Measurements from ENCODE around the gene RAD1. TPM values are rescaled to one million over a fixed set of nuclear protein-coding genes. Genes with fewer than 3 reads are reported as not detected.

Gene RAD1
- total RNA-seq, 1 experiment from 2014 or later, result 74.0 TPM

DNA sequence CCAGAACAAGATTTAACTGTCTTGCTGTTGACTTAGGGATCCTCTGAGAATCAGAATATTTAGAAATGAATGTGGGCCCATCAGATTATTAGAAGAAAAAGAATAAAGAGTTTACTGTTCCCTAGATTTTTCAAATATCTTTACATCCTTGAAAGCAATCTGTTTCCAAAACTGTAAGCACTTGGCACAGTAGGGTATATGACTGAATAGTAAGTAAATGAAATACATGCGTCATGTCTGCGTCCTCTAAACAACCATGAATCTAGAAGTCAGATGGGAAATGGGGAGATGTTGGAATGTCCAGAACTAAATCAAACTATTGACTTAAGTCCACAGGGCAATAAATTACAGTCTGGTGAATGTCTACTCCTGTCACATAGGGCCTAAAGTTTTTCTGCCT lies 50.2 kb downstream of the RAD1 start:
- no peak for DNase-seq (ENCODE audit: low read depth)

GRCh38 chr5:34863946-34864345 lies 51.4 kb downstream of the RAD1 start:
- no peak for DNase-seq (ENCODE audit: low read depth)

GRCh38 chr5:34859253-34859652 lies 56.1 kb downstream of the RAD1 start:
- DNase-seq (ENCODE audit: low read depth), result no peak

GRCh38 chr5:34858790-34859189 lies 56.5 kb downstream of the RAD1 start:
- no peak for DNase-seq (ENCODE audit: low read depth)

- no peak for DNase-seq (ENCODE audit: low read depth)
These were observed 57.4 kb downstream of the RAD1 start for GRCh38 chr5:34857894-34858293.

DNA sequence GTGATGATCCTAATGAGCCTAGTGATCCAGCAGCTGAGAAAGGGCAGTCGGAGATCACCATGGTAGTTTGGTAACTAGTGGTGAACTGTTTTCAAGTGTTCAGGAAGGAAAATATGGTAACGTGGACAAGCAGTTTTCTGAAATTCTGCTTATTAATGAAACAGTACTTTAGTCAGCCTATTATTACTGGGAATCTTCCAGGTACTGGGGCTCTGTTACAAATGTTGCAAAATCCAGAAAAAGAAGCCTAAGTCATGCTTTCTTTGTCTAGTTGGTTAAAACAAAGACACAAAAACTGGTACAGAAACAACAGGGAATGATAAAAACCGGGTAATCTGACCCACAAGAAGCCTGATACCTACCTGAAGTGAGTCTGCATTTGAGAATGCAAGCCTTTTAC lies 58.1 kb downstream of the RAD1 start:
- DNase-seq (ENCODE audit: low read depth), result no peak

Other genes with a start within 250 kb of the RAD1 start
- gene TTC23L, start 76.3 kb downstream of the RAD1 start, total RNA-seq (2014; rRNA removed; shearing (Covaris generic)), result under 0.01 and 0.20 TPM in 2 replicates
- gene BRIX1, start 207 bp upstream of the RAD1 start, total RNA-seq (2014; rRNA removed; shearing (Covaris generic)), result 55.8 and 65.8 TPM in 2 replicates
- 23.3 and 25.1 TPM in 2 replicates for gene DNAJC21, start 14.1 kb upstream of the RAD1 start, total RNA-seq (2014; rRNA removed; shearing (Covaris generic))
- not detected in 2 replicates for gene AGXT2, start 132.4 kb upstream of the RAD1 start, total RNA-seq (2014; rRNA removed; shearing (Covaris generic))